GM12878 (cell line): Measurements from ENCODE around the gene PARP15. TPM values are rescaled to one million over a fixed set of nuclear protein-coding genes. Genes with fewer than 3 reads are reported as not detected.
A peak's percentile ranks its signal among the peaks of the same experiment; 100 is the strongest.

Experiments
- ATAC-seq: fragments of 200-7000 bp; cut with Tn5 transposase; 3 replicates; pipeline ENCODE4 v1.9.1; 2020; ENCODE audit warnings: mild to moderate bottlenecking, moderate library complexity
- BruUV-seq: library from RNA; stranded (reverse); fragments of 400-500 nt; replicated peaks from 2 replicates; lab custom pipeline; 2021; lab: Mats Ljungman, UMichigan
- CTCF ChIA-PET: fragments of 300-600 bp; sonication (Branson Sonifier 250); formaldehyde crosslinking; extraction: SDS; loops from one replicate; lab custom pipeline; 2021; ENCODE audit warnings: inconsistent platforms; lab: Yijun Ruan, JAX
- POLR2A ChIA-PET: fragments of 350-600 bp; formaldehyde crosslinking; extraction: SDS; loops from one replicate; lab custom pipeline; 2021; ENCODE audit warnings: inconsistent platforms; lab: Charles Lee
- RAD21 ChIA-PET: fragments of 300-600 bp; sonication (Branson Sonifier 250); formaldehyde crosslinking; loops from one replicate; lab custom pipeline; 2023; ENCODE audit warnings: antibody characterized with exemption; ENCODE audit not compliant: unreplicated experiment; lab: Charles Lee
- SMC1A ChIA-PET: fragments of 300-600 bp; sonication (Branson Sonifier 250); formaldehyde crosslinking; loops from one replicate; lab custom pipeline; 2023; ENCODE audit not compliant: unreplicated experiment, uncharacterized antibody; lab: Charles Lee
- DNase-seq: peaks from one replicate; pipeline ENCODE4 v3.0.0-alpha.2; 2011; ENCODE audit warnings: low read depth, low spot score
- FAIRE-seq: peaks from 3 replicates; lab custom pipeline; 2011; peaks lifted over from hg19 to GRCh38; lab: Jason Lieb, UNC
- H2AFZ ChIP-seq: 2 replicates; pipeline ENCODE4 v1.6.0; 2011; ENCODE audit warnings: low read depth, low read length, control low read depth; ENCODE audit not compliant: control insufficient read depth
- H3K27ac ChIP-seq: 2 replicates; pipeline ENCODE4 v1.5.1; 2011; ENCODE audit warnings: control low read depth; ENCODE audit not compliant: control insufficient read depth, insufficient read depth
- H3K27me3 ChIP-seq, 2 experiments: replicated peaks in 1 of 2; 2 replicates each; pipeline versions ENCODE4 v1.6.0 to v1.6.1; 2011; ENCODE audit warnings: low read length in 1 of 2; ENCODE audit not compliant: control insufficient read depth in 2 of 2, insufficient read depth in 2 of 2
- H3K36me3 ChIP-seq, 2 experiments: 2 replicates each; pipeline ENCODE4 v1.5.1; 2011; ENCODE audit warnings: low read length in 1 of 2; ENCODE audit not compliant: control insufficient read depth in 2 of 2, insufficient read depth in 2 of 2
- H3K4me1 ChIP-seq: 2 replicates; pipeline ENCODE4 v1.6.1; 2011; ENCODE audit warnings: mild to moderate bottlenecking, low read length, moderate library complexity, mixed read lengths; ENCODE audit not compliant: control insufficient read depth, insufficient read depth
- H3K4me2 ChIP-seq: 2 replicates; pipeline ENCODE4 v1.6.0; 2011; ENCODE audit warnings: control low read depth; ENCODE audit not compliant: control insufficient read depth, insufficient read depth
- H3K4me3 ChIP-seq: fragments of 200-600 bp; sonication (generic); 2 replicates; pipeline ENCODE4 v1.5.1; 2016
- H3K79me2 ChIP-seq: 2 replicates; pipeline ENCODE4 v1.6.0; 2011; ENCODE audit warnings: low read length; ENCODE audit not compliant: control insufficient read depth, insufficient read depth
- H3K9ac ChIP-seq: 2 replicates; pipeline ENCODE4 v1.8.0; 2011; ENCODE audit warnings: low read length, control low read depth, mixed read lengths; ENCODE audit not compliant: control insufficient read depth, insufficient read depth
- H3K9me3 ChIP-seq: replicated peaks from 3 replicates; pipeline ENCODE4 v1.5.1; 2011; ENCODE audit warnings: mild to moderate bottlenecking, low read length; ENCODE audit not compliant: control insufficient read depth, insufficient read depth
- H4K20me1 ChIP-seq: 2 replicates; pipeline ENCODE4 v1.6.0; 2011; ENCODE audit not compliant: control insufficient read depth, insufficient read depth
- ATF7 ChIP-seq: fragments of 450-650 bp; IDR thresholded peaks from 2 replicates; pipeline ENCODE4 v1.6.1; 2016; ENCODE audit warnings: low read depth, mild to moderate bottlenecking
- BHLHE40 ChIP-seq, 2 experiments: fragments of 450-650 bp in 1 of 2; IDR thresholded peaks; 2 replicates each; pipeline ENCODE4 v1.6.1; 2011 to 2017; ENCODE audit warnings: low read depth in 2 of 2, borderline replicate concordance in 1 of 2, improper control_type of control experiment in 1 of 2, low read length in 1 of 2, mild to moderate bottlenecking in 1 of 2
- GABPA ChIP-seq: IDR thresholded peaks from 2 replicates; pipeline ENCODE4 v1.6.1; 2014; ENCODE audit warnings: antibody characterized with exemption, low read depth, mild to moderate bottlenecking, inconsistent platforms
- MTA2 ChIP-seq: fragments of 450-650 bp; IDR thresholded peaks from 2 replicates; pipeline ENCODE4 v1.6.1; 2016; ENCODE audit warnings: low read depth, mild to moderate bottlenecking, moderate library complexity
- NFYA ChIP-seq: IDR thresholded peaks from 2 replicates; pipeline ENCODE4 v1.6.1; 2011; ENCODE audit warnings: low read depth, mild to moderate bottlenecking, low read length, improper control_type of control experiment, borderline replicate concordance
- PKNOX1 ChIP-seq: fragments of 450-650 bp; IDR thresholded peaks from 2 replicates; pipeline ENCODE4 v1.6.1; 2016; ENCODE audit warnings: mild to moderate bottlenecking
- RAD51 ChIP-seq: fragments of 450-650 bp; IDR thresholded peaks from 2 replicates; pipeline ENCODE4 v1.6.1; 2016; ENCODE audit warnings: moderate library complexity, mild to moderate bottlenecking, inconsistent platforms
- RBBP5 ChIP-seq: fragments of 200-600 bp; sonication (generic); conservative IDR thresholded peaks from 2 replicates; pipeline ENCODE4 v1.6.1; 2016
- SPI1 ChIP-seq: IDR thresholded peaks from 2 replicates; pipeline ENCODE4 v1.6.1; 2011; ENCODE audit warnings: low read depth, mild to moderate bottlenecking, low read length, moderate library complexity, borderline replicate concordance; ENCODE audit not compliant: insufficient read depth
- WGBS: methylation state at CpG from one replicate; pipeline ENCODE4 v1.1.6; 2016; ENCODE audit warnings: low lambda C conversion rate; ENCODE audit not compliant: insufficient replicate concordance, insufficient coverage; ENCODE audit errors: missing lambda C conversion rate; 5-methylcytosine and 5-hydroxymethylcytosine counted together
- in situ Hi-C: fragments of 300-500 bp; cut with MboI; formaldehyde crosslinking; loops from 9 replicates; pipeline ENCODE4 v1.14.3; 2018; ENCODE audit warnings: mixed read lengths
- intact Hi-C: fragments of 100-400 bp; cut with micrococcal nuclease; formaldehyde crosslinking; loops from one replicate; pipeline ENCODE4 v1.14.2; 2022; ENCODE audit not compliant: unreplicated experiment
- polyA plus RNA-seq, 11 experiments: library from polyadenylated mRNA; depleted of rRNA in 4 of 11; unstranded in 6 of 11; stranded (reverse) in 5 of 11; fragments of >200 nt; fragmentation: Nextera tagmentation in 4 of 11; fragmentation: Illumina TruSeq in 1 of 11; extraction: Ambion mirVana in 4 of 11; extraction: Trizol in 1 of 11; gene quantifications; 1 replicate in 1 of 11; 2 replicates in 10 of 11; pipeline versions ENCODE4 v1.2.1 to v1.2.3, GENCODE V29; 2011 to 2016; ENCODE audit warnings: inconsistent platforms in 2 of 11, missing spikeins in 2 of 11, low read depth in 1 of 11
- total RNA-seq, 4 experiments: library from RNA; depleted of rRNA in 3 of 4; stranded (reverse); fragments of >200 nt in 3 of 4; fragmentation: Illumina TruSeq in 1 of 4; extraction: Trizol in 1 of 4; gene quantifications; 2 replicates each; pipeline versions ENCODE4 v1.2.1 to v1.2.3, GENCODE V29; 2013 to 2021
- TF ChIP-seq, protein P1 (sequence below): fragments of 450-650 bp; conservative IDR thresholded peaks from 2 replicates; pipeline ENCODE4 v1.6.1; 2017; ENCODE audit warnings: mild to moderate bottlenecking, moderate library complexity
- TF ChIP-seq, protein P2 (sequence below): IDR thresholded peaks from 2 replicates; pipeline ENCODE4 v1.6.1; 2012; ENCODE audit warnings: improper control_type of control experiment, low read depth, low read length; ENCODE audit not compliant: insufficient replicate concordance

Gene PARP15
- total and polyA plus RNA-seq, 10 of the 15 experiments (the other 5 are each of a cell fraction or from before 2014, with no cell fraction given) = 9.0 to 234 (median 36.3) TPM

DNA sequence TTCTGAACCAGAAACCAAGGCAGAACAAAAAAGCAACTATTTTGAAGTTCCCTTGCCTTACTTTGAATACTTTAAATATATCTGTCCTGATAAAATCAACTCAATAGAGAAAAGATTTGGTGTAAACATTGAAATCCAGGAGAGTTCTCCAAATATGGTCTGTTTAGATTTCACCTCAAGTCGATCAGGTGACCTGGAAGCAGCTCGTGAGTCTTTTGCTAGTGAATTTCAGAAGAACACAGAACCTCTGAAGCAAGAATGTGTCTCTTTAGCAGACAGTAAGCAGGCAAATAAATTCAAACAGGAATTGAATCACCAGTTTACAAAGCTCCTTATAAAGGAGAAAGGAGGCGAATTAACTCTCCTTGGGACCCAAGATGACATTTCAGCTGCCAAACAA is 8.7 kb upstream of the PARP15 start:
- ATAC-seq (no peak), DNase-seq (no peak), FAIRE-seq (no peak)
- intact Hi-C loops = loop anchor here (10.0 kb wide), 2 partner anchors 226 to 304 kb away; partner anchors contain the start of genes HSPBAP1 and SLC49A4
- SMC1A ChIA-PET = interaction anchor here (0.9 to 5.7 kb wide), 11 partner anchors 6 to 112 kb away, joined by 3 to 68 read pairs (median 4); partner anchors contain the start of genes PARP14 and PARP15
- no peaks in the 10 kb centered on the region for H4K20me1 ChIP-seq
- H3K9me3 ChIP-seq = peaks cover 4% of the 10 kb centered on the region; the same call in 2 of the 3 replicates
- no peak overlapping the region for H2AFZ ChIP-seq
- H3K4me3 ChIP-seq = no peak overlapping the region
- peaks cover 9% of the 10 kb centered on the region for H3K4me1 ChIP-seq
- no TSS peak for BruUV-seq
- H3K4me2 ChIP-seq = no peak overlapping the region
- no peak overlapping the region for H3K9ac ChIP-seq
- peaks cover 21% of the 10 kb centered on the region for H3K79me2 ChIP-seq
- CTCF ChIA-PET = interaction anchor here (0.7 to 2.1 kb wide), 4 partner anchors 10 to 111 kb away, joined by 3 to 6 read pairs (median 4); no protein-coding TSS in a partner anchor
- WGBS = over 99% methylated on average over 3 of the region's 3 CpGs
- POLR2A ChIA-PET = interaction anchor here (1.0 to 1.8 kb wide), 6 partner anchors 15 to 115 kb away, joined by 3 to 6 read pairs (median 4); partner anchors contain the start of gene PARP14
- RAD21 ChIA-PET = interaction anchor here (0.8 to 11.8 kb wide), 3 partner anchors 8 to 110 kb away, joined by 3 to 236 read pairs (median 149); partner anchors contain the start of genes PARP14 and PARP15
- H3K27ac ChIP-seq = no peak overlapping the region
- in situ Hi-C loops = no loop called here
- H3K36me3 ChIP-seq = peaks cover 0 to 17% of the 10 kb centered on the region in 2 experiments; a peak in 1 of 4 replicates
- H3K27me3 ChIP-seq = no peaks in the 10 kb centered on the region
- TF ChIP-seq RBBP5 = no peak
- TF ChIP-seq, protein P1, sequence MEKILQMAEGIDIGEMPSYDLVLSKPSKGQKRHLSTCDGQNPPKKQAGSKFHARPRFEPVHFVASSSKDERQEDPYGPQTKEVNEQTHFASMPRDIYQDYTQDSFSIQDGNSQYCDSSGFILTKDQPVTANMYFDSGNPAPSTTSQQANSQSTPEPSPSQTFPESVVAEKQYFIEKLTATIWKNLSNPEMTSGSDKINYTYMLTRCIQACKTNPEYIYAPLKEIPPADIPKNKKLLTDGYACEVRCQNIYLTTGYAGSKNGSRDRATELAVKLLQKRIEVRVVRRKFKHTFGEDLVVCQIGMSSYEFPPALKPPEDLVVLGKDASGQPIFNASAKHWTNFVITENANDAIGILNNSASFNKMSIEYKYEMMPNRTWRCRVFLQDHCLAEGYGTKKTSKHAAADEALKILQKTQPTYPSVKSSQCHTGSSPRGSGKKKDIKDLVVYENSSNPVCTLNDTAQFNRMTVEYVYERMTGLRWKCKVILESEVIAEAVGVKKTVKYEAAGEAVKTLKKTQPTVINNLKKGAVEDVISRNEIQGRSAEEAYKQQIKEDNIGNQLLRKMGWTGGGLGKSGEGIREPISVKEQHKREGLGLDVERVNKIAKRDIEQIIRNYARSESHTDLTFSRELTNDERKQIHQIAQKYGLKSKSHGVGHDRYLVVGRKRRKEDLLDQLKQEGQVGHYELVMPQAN = no peak
- peak in 1 of 2 experiments; percentile 17; a peak in 1 of 4 replicates for TF ChIP-seq BHLHE40 (IDR thresholded peaks at IDR 0.05; ENCODE audit: borderline replicate concordance in 1 of 2, low read depth in 2 of 2, low read length in 1 of 2)
- no peak for TF ChIP-seq NFYA
- TF ChIP-seq PKNOX1 = no peak
- TF ChIP-seq, protein P2, sequence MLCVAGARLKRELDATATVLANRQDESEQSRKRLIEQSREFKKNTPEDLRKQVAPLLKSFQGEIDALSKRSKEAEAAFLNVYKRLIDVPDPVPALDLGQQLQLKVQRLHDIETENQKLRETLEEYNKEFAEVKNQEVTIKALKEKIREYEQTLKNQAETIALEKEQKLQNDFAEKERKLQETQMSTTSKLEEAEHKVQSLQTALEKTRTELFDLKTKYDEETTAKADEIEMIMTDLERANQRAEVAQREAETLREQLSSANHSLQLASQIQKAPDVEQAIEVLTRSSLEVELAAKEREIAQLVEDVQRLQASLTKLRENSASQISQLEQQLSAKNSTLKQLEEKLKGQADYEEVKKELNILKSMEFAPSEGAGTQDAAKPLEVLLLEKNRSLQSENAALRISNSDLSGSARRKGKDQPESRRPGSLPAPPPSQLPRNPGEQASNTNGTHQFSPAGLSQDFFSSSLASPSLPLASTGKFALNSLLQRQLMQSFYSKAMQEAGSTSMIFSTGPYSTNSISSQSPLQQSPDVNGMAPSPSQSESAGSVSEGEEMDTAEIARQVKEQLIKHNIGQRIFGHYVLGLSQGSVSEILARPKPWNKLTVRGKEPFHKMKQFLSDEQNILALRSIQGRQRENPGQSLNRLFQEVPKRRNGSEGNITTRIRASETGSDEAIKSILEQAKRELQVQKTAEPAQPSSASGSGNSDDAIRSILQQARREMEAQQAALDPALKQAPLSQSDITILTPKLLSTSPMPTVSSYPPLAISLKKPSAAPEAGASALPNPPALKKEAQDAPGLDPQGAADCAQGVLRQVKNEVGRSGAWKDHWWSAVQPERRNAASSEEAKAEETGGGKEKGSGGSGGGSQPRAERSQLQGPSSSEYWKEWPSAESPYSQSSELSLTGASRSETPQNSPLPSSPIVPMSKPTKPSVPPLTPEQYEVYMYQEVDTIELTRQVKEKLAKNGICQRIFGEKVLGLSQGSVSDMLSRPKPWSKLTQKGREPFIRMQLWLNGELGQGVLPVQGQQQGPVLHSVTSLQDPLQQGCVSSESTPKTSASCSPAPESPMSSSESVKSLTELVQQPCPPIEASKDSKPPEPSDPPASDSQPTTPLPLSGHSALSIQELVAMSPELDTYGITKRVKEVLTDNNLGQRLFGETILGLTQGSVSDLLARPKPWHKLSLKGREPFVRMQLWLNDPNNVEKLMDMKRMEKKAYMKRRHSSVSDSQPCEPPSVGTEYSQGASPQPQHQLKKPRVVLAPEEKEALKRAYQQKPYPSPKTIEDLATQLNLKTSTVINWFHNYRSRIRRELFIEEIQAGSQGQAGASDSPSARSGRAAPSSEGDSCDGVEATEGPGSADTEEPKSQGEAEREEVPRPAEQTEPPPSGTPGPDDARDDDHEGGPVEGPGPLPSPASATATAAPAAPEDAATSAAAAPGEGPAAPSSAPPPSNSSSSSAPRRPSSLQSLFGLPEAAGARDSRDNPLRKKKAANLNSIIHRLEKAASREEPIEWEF = no peak
- no peak for TF ChIP-seq GABPA
- no peak for TF ChIP-seq SPI1
- TF ChIP-seq ATF7 = no peak
- TF ChIP-seq RAD51 = peak; percentile 54
- TF ChIP-seq MTA2 = no peak
